GM18498 (cell line): Measurements from ENCODE around the gene PSMB2.
"Not testable (repeated sequence)": the region's sequence is repeated elsewhere in the genome, so short reads cannot be mapped to it uniquely, and the experiment has no call there.

Experiments
- ATAC-seq: cut with Tn5 transposase; IDR thresholded peaks from one replicate; pipeline ENCODE4 v1.9.1; 2021; ENCODE audit warnings: mild to moderate bottlenecking, moderate library complexity; ENCODE audit not compliant: unreplicated experiment

The PSMB2 gene

GRCh38 chr1:35594005-35594760, 47.1 kb downstream of the PSMB2 start:
- no peak for ATAC-seq

DNA sequence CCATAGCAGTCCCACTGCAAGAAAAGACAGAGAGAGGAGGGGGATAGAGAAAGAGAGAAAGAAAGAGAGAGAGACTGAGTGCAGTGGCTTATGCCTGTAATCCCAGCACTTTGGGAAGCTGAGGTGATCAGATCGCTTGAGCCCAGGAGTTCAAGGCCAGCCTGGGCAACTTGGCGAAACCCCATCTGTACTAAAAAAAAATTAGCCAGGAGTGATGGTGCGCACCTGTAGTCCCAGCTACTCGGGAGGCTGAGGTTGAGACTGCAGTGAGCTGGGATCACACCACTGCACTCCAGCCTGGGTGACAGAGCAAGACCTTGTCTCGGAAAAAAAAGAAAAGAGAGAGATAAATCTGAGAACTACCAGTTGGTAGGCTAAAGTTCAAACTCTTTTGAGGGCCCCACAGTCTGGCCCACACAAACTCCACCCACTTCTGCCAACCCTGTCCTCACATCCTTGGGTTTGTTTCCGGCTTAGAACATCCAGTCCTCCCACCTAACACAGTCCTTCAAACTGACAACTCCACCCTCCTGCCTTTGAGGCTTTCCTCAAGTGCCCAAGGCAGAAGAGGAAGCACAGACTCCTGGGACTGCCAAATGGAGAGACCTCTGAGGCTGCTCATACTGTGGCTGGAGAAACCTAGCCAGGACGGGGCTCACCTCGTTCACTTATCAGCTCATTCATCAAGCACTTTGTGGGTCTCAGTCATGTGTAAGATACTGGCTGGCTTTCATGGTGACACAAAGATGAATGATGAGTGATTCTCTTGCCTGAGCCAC, 48.1 kb downstream of the PSMB2 start:
- no peak for ATAC-seq

GRCh38 chr1:35591211-35591610, 50.1 kb downstream of the PSMB2 start:
- ATAC-seq = no peak

DNA sequence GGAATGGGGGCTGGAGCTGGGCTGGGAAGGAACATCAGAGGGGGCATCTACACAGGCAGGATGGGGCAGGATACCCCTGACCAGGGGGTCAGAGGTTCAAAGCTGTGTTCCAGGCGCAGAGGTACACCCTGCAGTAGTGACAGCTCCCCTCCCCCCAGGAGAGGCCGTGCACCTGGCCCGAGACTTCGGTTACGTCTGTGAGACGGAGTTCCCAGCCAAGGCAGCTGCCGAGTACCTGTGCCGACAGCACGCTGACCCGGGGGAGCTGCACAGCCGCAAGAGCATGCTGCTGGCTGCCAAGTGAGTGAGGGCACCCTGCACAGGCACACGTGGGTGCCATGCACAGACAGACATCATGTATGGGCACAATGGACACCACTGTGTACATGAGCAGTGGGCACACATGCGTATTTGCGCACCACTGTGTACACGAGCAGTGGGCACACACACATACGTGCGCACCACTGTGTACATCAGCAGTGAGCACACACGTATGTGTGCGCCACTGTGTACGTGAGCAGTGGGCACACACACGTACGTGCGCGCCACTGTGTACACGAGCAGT, 50.8 kb downstream of the PSMB2 start:
- ATAC-seq = no peak

GRCh38 chr1:35589516-35590427, 51.6 kb downstream of the PSMB2 start:
- ATAC-seq = no peak

GRCh38 chr1:35588197-35588910, 53.0 kb downstream of the PSMB2 start:
- no peak for ATAC-seq

GRCh38 chr1:35587736-35588135, 53.6 kb downstream of the PSMB2 start:
- ATAC-seq = no peak

- no peak for ATAC-seq
Observed at GRCh38 chr1:35586808-35587207, 54.5 kb downstream of the PSMB2 start.

- not testable (repeated sequence) for ATAC-seq
Observed at GRCh38 chr1:35585805-35586204, 55.5 kb downstream of the PSMB2 start.

GRCh38 chr1:35585281-35585680, 56.0 kb downstream of the PSMB2 start:
- no peak for ATAC-seq

DNA sequence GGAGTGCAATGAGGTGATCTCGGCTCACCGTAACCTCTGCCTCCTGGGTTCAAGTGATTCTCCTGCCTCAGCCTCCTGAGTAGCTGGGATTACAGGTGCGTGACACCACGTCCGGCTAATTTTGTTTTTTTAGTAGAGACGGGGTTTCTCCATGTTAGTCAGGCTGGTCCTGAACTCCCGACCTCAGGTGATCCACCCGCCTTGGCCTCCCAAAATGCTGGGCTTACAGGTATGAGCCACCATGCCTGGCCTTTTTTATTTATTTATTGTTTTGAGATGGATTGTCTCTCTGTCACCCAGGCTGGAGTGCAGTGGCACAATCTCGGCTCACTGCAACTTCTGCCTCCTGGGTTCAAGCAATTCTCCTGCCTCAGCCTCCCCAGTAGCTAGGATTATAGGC, 59.7 kb downstream of the PSMB2 start:
- not testable (repeated sequence) for ATAC-seq

- ATAC-seq = no peak
Observed at GRCh38 chr1:35580949-35581388, 60.4 kb downstream of the PSMB2 start.

- peak; percentile 71 for ATAC-seq
Observed at GRCh38 chr1:35577071-35577998, 64.0 kb downstream of the PSMB2 start.

GRCh38 chr1:35576766-35577070, 64.6 kb downstream of the PSMB2 start:
- ATAC-seq = not testable (repeated sequence)

- no peak for ATAC-seq
Observed at GRCh38 chr1:35576061-35576765, 65.1 kb downstream of the PSMB2 start.

GRCh38 chr1:35575416-35575958, 65.8 kb downstream of the PSMB2 start:
- no peak for ATAC-seq

DNA sequence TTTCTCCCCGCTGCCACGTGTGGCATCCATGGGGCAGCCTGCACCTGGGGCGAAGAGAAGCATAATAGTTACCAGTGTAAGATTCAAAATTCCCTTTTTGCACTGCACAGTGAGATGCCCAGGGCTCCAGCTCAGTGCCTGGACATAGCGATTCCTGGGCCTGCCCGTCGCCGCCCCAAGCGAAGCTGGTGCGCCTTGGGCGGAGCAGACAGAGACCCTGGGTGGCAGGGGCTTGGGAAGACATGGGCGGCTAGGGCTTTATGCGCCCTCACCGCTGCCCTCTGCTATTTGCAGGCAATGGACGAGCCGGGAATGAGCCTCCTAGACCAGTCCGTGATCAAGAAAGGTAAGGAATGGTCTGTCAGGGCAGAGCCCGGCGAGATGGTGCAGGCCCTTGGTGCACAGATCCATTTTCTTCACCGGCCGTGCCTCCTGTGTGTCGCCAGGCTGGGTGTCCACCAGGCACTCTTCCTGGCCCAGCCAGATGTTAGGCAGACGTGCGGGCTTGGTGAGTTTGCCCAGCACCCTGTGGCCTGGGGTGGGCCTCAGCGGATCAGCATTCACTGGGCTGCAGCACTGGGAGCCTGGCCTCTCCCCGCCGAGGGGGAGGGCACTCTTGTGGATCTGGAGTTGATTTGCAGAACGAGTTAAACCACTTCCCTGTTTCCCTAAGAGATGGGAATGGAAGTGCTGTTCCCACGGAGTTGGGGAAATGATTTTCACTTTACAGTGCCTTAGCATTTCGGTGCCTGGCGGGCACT, 66.5 kb downstream of the PSMB2 start:
- no peak for ATAC-seq
